ENCODE data around the gene FBXO9. TPM values are rescaled to one million over a fixed set of nuclear protein-coding genes. Genes with fewer than 3 reads are reported as not detected.

The FBXO9 gene
- total and polyA plus RNA-seq, 2 of the 8 experiments (the other 6 are each of a cell fraction or from before 2014, with no cell fraction given) = 41.3 to 50.9 TPM

DNA sequence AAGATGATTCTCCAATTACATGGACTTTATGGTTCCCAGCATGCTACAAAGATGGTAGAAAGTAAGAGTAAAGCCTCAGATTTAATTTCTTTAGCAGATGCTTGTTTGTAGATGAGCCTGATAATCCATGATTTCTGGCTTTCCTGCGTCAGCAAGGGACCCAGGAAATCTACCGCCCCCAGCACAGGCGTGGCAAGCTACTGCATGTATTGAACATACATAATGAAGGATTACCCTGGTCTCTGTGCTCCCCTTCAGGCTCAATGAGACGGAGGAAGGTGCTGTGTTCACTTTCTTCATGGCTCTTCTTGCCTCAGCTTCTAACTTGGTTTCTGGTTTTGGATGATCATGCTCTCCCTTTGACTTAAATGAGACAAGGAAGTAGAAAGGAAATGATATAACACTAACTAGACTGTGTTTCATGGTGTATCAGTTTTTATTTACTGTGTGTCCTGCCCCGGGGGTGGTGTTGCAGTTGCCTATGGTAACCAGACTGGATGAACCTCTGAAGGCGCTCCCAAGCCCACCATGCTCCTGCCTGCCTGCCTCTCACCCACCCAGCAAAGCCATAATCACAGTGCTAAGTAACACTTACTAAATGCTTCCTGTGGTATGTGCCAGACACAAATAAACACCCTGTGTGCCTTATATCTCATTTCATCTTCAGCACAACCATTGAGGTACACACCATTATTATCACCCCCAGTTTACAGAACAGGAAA is 65.5 kb downstream of the FBXO9 start:
- Histone ChIP-seq H2BK12ac (ENCODE audit: low read depth, low read length) (no peak overlapping the region), H3K23me2 (ENCODE audit: low read depth, low read length) (no peaks in the 10 kb centered on the region), H4K8ac (ENCODE audit: extremely low read depth, insufficient read depth, low read length) (no peak overlapping the region), H3K4me3 (ENCODE audit: extremely low read depth in 1 of 4, insufficient read depth in 2 of 4, low read depth in 3 of 4, low read length in 4 of 4) (no peak overlapping the region), H3K4me1 (replicated peaks in 1 of 4; ENCODE audit: control insufficient read depth in 3 of 4, insufficient read depth in 4 of 4, low read length in 3 of 4) (no peaks in the 10 kb centered on the region), H4K91ac (replicated peaks; ENCODE audit: insufficient read length, low read length) (no peak overlapping the region), H3K9ac (replicated peaks in 1 of 4; ENCODE audit: extremely low read depth in 1 of 4, low read depth in 3 of 4, low read length in 3 of 4) (no peak overlapping the region), H3K4me2 (ENCODE audit: insufficient read depth in 1 of 2, low read depth in 2 of 2, low read length in 2 of 2) (no peak overlapping the region), H3K18ac (ENCODE audit: extremely low read depth, low read length) (no peak overlapping the region), H2BK5ac (ENCODE audit: low read depth, low read length) (no peak overlapping the region), H3K79me2 (ENCODE audit: control insufficient read depth in 1 of 2, insufficient read depth in 2 of 2, low read length in 2 of 2) (no peaks in the 10 kb centered on the region), H4K5ac (ENCODE audit: insufficient read length, low read depth, low read length) (no peak overlapping the region), H2BK120ac (replicated peaks; ENCODE audit: low read depth, low read length) (no peak overlapping the region), H3K27me3 (replicated peaks in 1 of 4; ENCODE audit: control insufficient read depth in 3 of 4, extremely low read depth in 1 of 4, insufficient read depth in 3 of 4, low read length in 3 of 4) (peaks cover 0 to 2% (median 0%) of the 10 kb centered on the region in 4 experiments; a peak in 1 of 7 replicates), H3K23ac (ENCODE audit: insufficient read length) (no peak overlapping the region), H3K56ac (replicated peaks; ENCODE audit: insufficient read length, low read depth, low read length) (no peak overlapping the region), H2BK20ac (ENCODE audit: low read length) (no peak overlapping the region), H3K36me3 (ENCODE audit: control insufficient read depth in 2 of 4, insufficient read depth in 4 of 4, low read length in 3 of 4) (no peaks in the 10 kb centered on the region), H2AFZ (ENCODE audit: low read length) (no peak overlapping the region), H3K79me1 (ENCODE audit: low read depth, low read length) (no peaks in the 10 kb centered on the region), H2BK15ac (ENCODE audit: low read length) (no peak overlapping the region), H4K20me1 (replicated peaks in 1 of 2; ENCODE audit: control insufficient read depth in 1 of 2, insufficient read depth in 2 of 2, low read length in 2 of 2) (no peaks in the 10 kb centered on the region), H3K14ac (ENCODE audit: insufficient read length) (no peak overlapping the region), H3K9me3 (ENCODE audit: insufficient read depth in 2 of 2, low read depth in 1 of 2, low read length in 1 of 2) (no peaks in the 10 kb centered on the region), H3K27ac (ENCODE audit: low read depth, low read length) (no peak overlapping the region), H2AK5ac (ENCODE audit: low read depth, low read length) (no peak overlapping the region), H3K4ac (replicated peaks; ENCODE audit: insufficient read length, low read depth, low read length) (no peak overlapping the region)
- FAIRE-seq (no peak), DNase-seq (ENCODE audit: low read depth in 1 of 2, low spot score in 2 of 2) (no peak)
- 88% methylated on average over 6 of the region's 6 CpGs; no CpG with 5 or more reads in 1 of the 2 experiments for WGBS, 2 experiments (ENCODE audit: extremely low coverage in 1 of 2, insufficient coverage in 1 of 2, insufficient read length in 1 of 2, insufficient replicate concordance in 2 of 2, low coverage in 1 of 2, low lambda C conversion rate in 2 of 2, missing lambda C conversion rate in 1 of 2)
- CTCF ChIA-PET (ENCODE audit: partially characterized antibody) = interaction anchor here (0.7 to 1.9 kb wide), 2 partner anchors 21 to 38 kb away, joined by 3 to 6 read pairs; no protein-coding TSS in a partner anchor
- no peak for TF ChIP-seq YY1 (IDR thresholded peaks at IDR 0.05; ENCODE audit: low read depth, low read length)
- TF ChIP-seq EZH2 (IDR thresholded peaks at IDR 0.05; ENCODE audit: low read depth, low read length, severe bottlenecking) = no peak
- no peak for TF ChIP-seq RXRA (IDR thresholded peaks at IDR 0.05; ENCODE audit: insufficient read depth, low read depth, low read length)
- TF ChIP-seq, protein P1, sequence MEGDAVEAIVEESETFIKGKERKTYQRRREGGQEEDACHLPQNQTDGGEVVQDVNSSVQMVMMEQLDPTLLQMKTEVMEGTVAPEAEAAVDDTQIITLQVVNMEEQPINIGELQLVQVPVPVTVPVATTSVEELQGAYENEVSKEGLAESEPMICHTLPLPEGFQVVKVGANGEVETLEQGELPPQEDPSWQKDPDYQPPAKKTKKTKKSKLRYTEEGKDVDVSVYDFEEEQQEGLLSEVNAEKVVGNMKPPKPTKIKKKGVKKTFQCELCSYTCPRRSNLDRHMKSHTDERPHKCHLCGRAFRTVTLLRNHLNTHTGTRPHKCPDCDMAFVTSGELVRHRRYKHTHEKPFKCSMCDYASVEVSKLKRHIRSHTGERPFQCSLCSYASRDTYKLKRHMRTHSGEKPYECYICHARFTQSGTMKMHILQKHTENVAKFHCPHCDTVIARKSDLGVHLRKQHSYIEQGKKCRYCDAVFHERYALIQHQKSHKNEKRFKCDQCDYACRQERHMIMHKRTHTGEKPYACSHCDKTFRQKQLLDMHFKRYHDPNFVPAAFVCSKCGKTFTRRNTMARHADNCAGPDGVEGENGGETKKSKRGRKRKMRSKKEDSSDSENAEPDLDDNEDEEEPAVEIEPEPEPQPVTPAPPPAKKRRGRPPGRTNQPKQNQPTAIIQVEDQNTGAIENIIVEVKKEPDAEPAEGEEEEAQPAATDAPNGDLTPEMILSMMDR (IDR thresholded peaks at IDR 0.05; ENCODE audit: control extremely low read depth in 1 of 3, insufficient read depth in 1 of 3, low read depth in 1 of 3, low read length in 3 of 3) = no peak
- TF ChIP-seq TAF1 (IDR thresholded peaks at IDR 0.05; ENCODE audit: low read depth, low read length) = no peak
- TF ChIP-seq GTF2F1 (IDR thresholded peaks at IDR 0.05; ENCODE audit: borderline replicate concordance, low read depth, low read length) = no peak
- POLR2A ChIA-PET (ENCODE audit: partially characterized antibody) = no interaction called here
